Smooth muscle cell (in vitro differentiated cells): ENCODE measurements around the gene BABAM1. TPM values are rescaled to one million over a fixed set of nuclear protein-coding genes. Genes with fewer than 3 reads are reported as not detected.

Source experiments
- DNase-seq: peaks from one replicate; lab custom pipeline; 2025; ENCODE audit not compliant: unreplicated experiment; lab: John Stamatoyannopoulos, UW
- H2AFZ ChIP-seq: fragments of 200-600 bp; sonication (generic); 2 replicates; pipeline ENCODE4 v1.6.0; 2016; ENCODE audit warnings: antibody characterized with exemption, low read depth, mild to moderate bottlenecking
- H3F3A ChIP-seq: fragments of 200-600 bp; sonication (generic); 2 replicates; pipeline ENCODE4 v1.6.0; 2017; ENCODE audit warnings: antibody characterized with exemption, low read depth
- H3K27ac ChIP-seq: fragments of 200-600 bp; sonication (generic); 2 replicates; pipeline ENCODE4 v1.5.1; 2016; ENCODE audit warnings: low read depth, mild to moderate bottlenecking
- H3K27me3 ChIP-seq: fragments of 200-600 bp; sonication (generic); 2 replicates; pipeline ENCODE4 v1.6.1; 2016; ENCODE audit warnings: low read depth, mild to moderate bottlenecking
- H3K36me3 ChIP-seq: fragments of 200-600 bp; sonication (generic); 2 replicates; pipeline ENCODE4 v1.5.1; 2016; ENCODE audit warnings: low read depth
- H3K4me1 ChIP-seq: fragments of 200-600 bp; sonication (generic); 2 replicates; pipeline ENCODE4 v1.5.1; 2016; ENCODE audit warnings: low read depth
- H3K4me2 ChIP-seq: fragments of 200-600 bp; sonication (generic); 2 replicates; pipeline ENCODE4 v1.6.0; 2016; ENCODE audit warnings: mild to moderate bottlenecking
- H3K4me3 ChIP-seq: fragments of 200-600 bp; sonication (generic); 2 replicates; pipeline ENCODE4 v1.5.1; 2016; ENCODE audit warnings: mild to moderate bottlenecking
- H3K79me2 ChIP-seq: fragments of 200-600 bp; sonication (generic); 2 replicates; pipeline ENCODE4 v1.6.0; 2016; ENCODE audit warnings: low read depth, mild to moderate bottlenecking
- H3K9ac ChIP-seq: fragments of 200-600 bp; sonication (generic); 2 replicates; pipeline ENCODE4 v1.6.0; 2016; ENCODE audit warnings: low read depth
- H3K9me3 ChIP-seq: fragments of 200-600 bp; sonication (generic); replicated peaks from 2 replicates; pipeline ENCODE4 v1.5.1; 2016; ENCODE audit warnings: low read depth
- H4K20me1 ChIP-seq: fragments of 200-600 bp; sonication (generic); 2 replicates; pipeline ENCODE4 v1.6.0; 2016; ENCODE audit warnings: low read depth
- CTCF ChIP-seq: fragments of 200-600 bp; sonication (generic); IDR thresholded peaks from 2 replicates; pipeline ENCODE4 v1.5.1; 2017; ENCODE audit warnings: borderline replicate concordance, mild to moderate bottlenecking, antibody characterized with exemption; ENCODE audit not compliant: insufficient read depth, poor library complexity, severe bottlenecking
- WGBS: methylation state at CpG from one replicate; pipeline ENCODE4 v1.1.7; 2016; ENCODE audit warnings: low lambda C conversion rate; 5-methylcytosine and 5-hydroxymethylcytosine counted together
- polyA plus RNA-seq: library from polyadenylated mRNA; unstranded; fragments of >200 nt; fragmentation: Nextera tagmentation; extraction: Ambion mirVana; gene quantifications from 2 replicates; pipeline ENCODE4 v1.2.1, GENCODE V29; 2016
- total RNA-seq: library from RNA; depleted of rRNA; stranded (reverse); fragments of >200 nt; gene quantifications from 2 replicates; pipeline ENCODE4 v1.2.3, GENCODE V29; 2014

Gene BABAM1
- total and polyA plus RNA-seq, 2 experiments from 2014 or later: 69.8 to 108 TPM

GRCh38 chr19:17326595-17326966 lies 59.3 kb downstream of the BABAM1 start:
- Histone ChIP-seq H3K36me3 (no peaks in the 10 kb centered on the region), H3K27ac (no peak overlapping the region), H3K4me2 (no peak overlapping the region), H3K79me2 (no peaks in the 10 kb centered on the region), H3K9ac (no peak overlapping the region), H3K4me1 (peaks cover 20% of the 10 kb centered on the region), H3K9me3 (no peaks in the 10 kb centered on the region), H2AFZ (no peak overlapping the region), H3K4me3 (no peak overlapping the region), H4K20me1 (peaks cover 23% of the 10 kb centered on the region), H3F3A (peaks cover 5% of the 10 kb centered on the region), H3K27me3 (peaks cover 24% of the 10 kb centered on the region)
- DNase-seq: no peak
- WGBS: 73% methylated on average over 11 of the region's 11 CpGs
- no peak for TF ChIP-seq CTCF

- no peak overlapping the region for H3K4me3 ChIP-seq
- no peak overlapping the region for H2AFZ ChIP-seq
- no peaks in the 10 kb centered on the region for H3K79me2 ChIP-seq
- no peaks in the 10 kb centered on the region for H3K36me3 ChIP-seq
- no peak overlapping the region for H3K27ac ChIP-seq
- H3K4me1 ChIP-seq: peaks cover 20% of the 10 kb centered on the region
- 72% methylated on average over 23 of the region's 27 CpGs for WGBS
- peaks cover 5% of the 10 kb centered on the region for H3F3A ChIP-seq
- H4K20me1 ChIP-seq: peaks cover 22% of the 10 kb centered on the region
- TF ChIP-seq CTCF: no peak
- no peak for DNase-seq
- H3K9me3 ChIP-seq: no peaks in the 10 kb centered on the region
- peak overlapping the region; percentile 93 for H3K4me2 ChIP-seq
- H3K9ac ChIP-seq: no peak overlapping the region
- H3K27me3 ChIP-seq: peaks cover 24% of the 10 kb centered on the region
Observed at GRCh38 chr19:17327068-17327653, 59.9 kb downstream of the BABAM1 start.

GRCh38 chr19:17327654-17328516 lies 60.6 kb downstream of the BABAM1 start:
- peaks cover 15% of the 10 kb centered on the region for H4K20me1 ChIP-seq
- WGBS: 7% methylated on average over 56 of the region's 64 CpGs
- TF ChIP-seq CTCF: peak; percentile 28
- H3K9me3 ChIP-seq: no peaks in the 10 kb centered on the region
- H3K4me1 ChIP-seq: peaks cover 20% of the 10 kb centered on the region
- peaks cover 5% of the 10 kb centered on the region for H3F3A ChIP-seq
- H2AFZ ChIP-seq: no peak overlapping the region
- no peaks in the 10 kb centered on the region for H3K36me3 ChIP-seq
- H3K4me2 ChIP-seq: peak overlapping the region; percentile 93
- peak; percentile 55 for DNase-seq
- H3K9ac ChIP-seq: peak overlapping the region; percentile 51
- no peak overlapping the region for H3K27ac ChIP-seq
- no peaks in the 10 kb centered on the region for H3K79me2 ChIP-seq
- peaks cover 24% of the 10 kb centered on the region for H3K27me3 ChIP-seq
- H3K4me3 ChIP-seq: peak overlapping the region; percentile 57

Other genes starting within 250 kb of the BABAM1 start
- gene CPAMD8, start 240.6 kb upstream of the BABAM1 start, total RNA-seq: 0.81 and 2.6 TPM in 2 replicates
- 6.9 and 9.4 TPM in 2 replicates for gene CPAMD8, start 240.6 kb upstream of the BABAM1 start, polyA plus RNA-seq
- gene HAUS8, start 192.0 kb upstream of the BABAM1 start, total RNA-seq: 3.3 and 7.4 TPM in 2 replicates
- gene HAUS8, start 192.0 kb upstream of the BABAM1 start, polyA plus RNA-seq: 6.3 and 8.5 TPM in 2 replicates
- gene MYO9B, start 191.7 kb upstream of the BABAM1 start, total RNA-seq: 44.6 and 48.7 TPM in 2 replicates
- 46.6 and 49.4 TPM in 2 replicates for gene MYO9B, start 191.7 kb upstream of the BABAM1 start, polyA plus RNA-seq
- 12.8 and 16.4 TPM in 2 replicates for gene USE1, start 52.1 kb upstream of the BABAM1 start, total RNA-seq
- 28.8 and 45.4 TPM in 2 replicates for gene USE1, start 52.1 kb upstream of the BABAM1 start, polyA plus RNA-seq
- 2.9 and 3.2 TPM in 2 replicates for gene OCEL1, start 41.2 kb upstream of the BABAM1 start, total RNA-seq
- gene OCEL1, start 41.2 kb upstream of the BABAM1 start, polyA plus RNA-seq: 34.9 and 41.3 TPM in 2 replicates
- 47.8 and 57.4 TPM in 2 replicates for gene NR2F6, start 21.5 kb upstream of the BABAM1 start, total RNA-seq
- gene NR2F6, start 21.5 kb upstream of the BABAM1 start, polyA plus RNA-seq: 99.8 and 104 TPM in 2 replicates
- not detected in 2 replicates for gene USHBP1, start 2.7 kb upstream of the BABAM1 start, total RNA-seq
- gene USHBP1, start 2.7 kb upstream of the BABAM1 start, polyA plus RNA-seq: not detected in 2 replicates
- gene ANKLE1, start 14.5 kb downstream of the BABAM1 start, total RNA-seq: 0.36 and 1.0 TPM in 2 replicates
- gene ANKLE1, start 14.5 kb downstream of the BABAM1 start, polyA plus RNA-seq: 0.61 and 1.3 TPM in 2 replicates
- 6.1 and 9.2 TPM in 2 replicates for gene ABHD8, start 36.0 kb downstream of the BABAM1 start, total RNA-seq
- 15.1 and 16.6 TPM in 2 replicates for gene ABHD8, start 36.0 kb downstream of the BABAM1 start, polyA plus RNA-seq
- 32.0 and 67.2 TPM in 2 replicates for gene MRPL34, start 38.4 kb downstream of the BABAM1 start, total RNA-seq
- gene MRPL34, start 38.4 kb downstream of the BABAM1 start, polyA plus RNA-seq: 78.6 and 84.2 TPM in 2 replicates
- gene DDA1, start 42.1 kb downstream of the BABAM1 start, total RNA-seq: 26.5 and 26.9 TPM in 2 replicates
- 51.8 and 72.4 TPM in 2 replicates for gene DDA1, start 42.1 kb downstream of the BABAM1 start, polyA plus RNA-seq
- gene ANO8, start 67.4 kb downstream of the BABAM1 start, total RNA-seq: 6.4 and 8.0 TPM in 2 replicates
- gene ANO8, start 67.4 kb downstream of the BABAM1 start, polyA plus RNA-seq: 1.3 and 2.4 TPM in 2 replicates
- gene GTPBP3, start 70.1 kb downstream of the BABAM1 start, total RNA-seq: 11.7 and 16.5 TPM in 2 replicates
- 19.6 and 23.3 TPM in 2 replicates for gene GTPBP3, start 70.1 kb downstream of the BABAM1 start, polyA plus RNA-seq
- 0.31 TPM in 1 of 2 replicates, not detected in the other for gene PLVAP, start 109.9 kb downstream of the BABAM1 start, total RNA-seq
- gene PLVAP, start 109.9 kb downstream of the BABAM1 start, polyA plus RNA-seq: not detected in 2 replicates
- gene CCDC194, start 126.8 kb downstream of the BABAM1 start, total RNA-seq: not detected in 2 replicates
- not detected in 2 replicates for gene CCDC194, start 126.8 kb downstream of the BABAM1 start, polyA plus RNA-seq
- gene BST2, start 138.2 kb downstream of the BABAM1 start, total RNA-seq: 3.7 and 5.2 TPM in 2 replicates
- gene BST2, start 138.2 kb downstream of the BABAM1 start, polyA plus RNA-seq: 14.4 and 22.4 TPM in 2 replicates
- gene MVB12A, start 152.6 kb downstream of the BABAM1 start, total RNA-seq: 46.6 and 68.1 TPM in 2 replicates
- gene MVB12A, start 152.6 kb downstream of the BABAM1 start, polyA plus RNA-seq: 89.6 and 98.1 TPM in 2 replicates
- 0.31 and 1.5 TPM in 2 replicates for gene TMEM221, start 181.2 kb downstream of the BABAM1 start, total RNA-seq
- 0.63 and 1.5 TPM in 2 replicates for gene TMEM221, start 181.2 kb downstream of the BABAM1 start, polyA plus RNA-seq
- gene NXNL1, start 193.5 kb downstream of the BABAM1 start, total RNA-seq: 0.45 TPM in 1 of 2 replicates, not detected in the other
- gene NXNL1, start 193.5 kb downstream of the BABAM1 start, polyA plus RNA-seq: not detected in 2 replicates
- 6.8 and 9.7 TPM in 2 replicates for gene SLC27A1, start 203.1 kb downstream of the BABAM1 start, total RNA-seq
- gene SLC27A1, start 203.1 kb downstream of the BABAM1 start, polyA plus RNA-seq: 11.5 and 11.6 TPM in 2 replicates
- 47.1 and 57.1 TPM in 2 replicates for gene PGLS, start 244.2 kb downstream of the BABAM1 start, total RNA-seq
- gene PGLS, start 244.2 kb downstream of the BABAM1 start, polyA plus RNA-seq: 77.1 and 92.4 TPM in 2 replicates